ENCODE results near the gene NFYC. TPM values are rescaled to one million over a fixed set of nuclear protein-coding genes. Genes with fewer than 3 reads are reported as not detected.
A peak's percentile ranks its signal among the peaks of the same experiment; 100 is the strongest.

NFYC gene
- polyA plus RNA-seq, 12 donors = 50.9 to 81.8 (median 59.9) TPM; not detected in 1

DNA sequence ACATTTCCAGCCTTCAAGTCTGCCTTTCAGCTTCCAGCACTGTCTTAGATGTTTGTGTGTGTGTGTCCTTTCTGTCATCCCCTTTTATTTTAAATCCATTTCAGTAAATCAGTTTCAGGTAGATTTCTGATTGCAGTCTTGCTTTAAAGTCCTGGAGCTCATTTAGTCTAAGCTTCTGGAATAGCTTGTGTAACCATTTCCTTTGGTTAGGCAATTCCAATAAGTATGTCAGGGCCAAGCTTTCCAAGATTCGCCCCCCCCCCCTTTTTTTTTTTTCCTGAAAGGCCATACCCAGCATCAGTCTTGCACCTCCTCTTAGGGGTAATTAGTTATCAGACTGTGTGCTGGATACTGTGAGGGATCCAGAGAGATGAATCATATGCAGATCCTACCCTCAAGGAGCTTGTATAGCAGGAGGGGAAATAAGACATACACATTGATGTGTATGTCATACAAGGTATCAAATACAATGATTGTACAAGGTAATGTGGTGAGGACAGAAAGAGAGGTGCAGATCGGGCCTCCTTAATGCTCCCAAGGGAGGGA lies 41.3 kb downstream of the NFYC start:
- DNase-seq = no peak

- no peak for DNase-seq
Measured at GRCh38 chr1:40734882-40735628, 43.6 kb downstream of the NFYC start.

GRCh38 chr1:40736085-40736531 lies 44.6 kb downstream of the NFYC start:
- no peak for DNase-seq

DNA sequence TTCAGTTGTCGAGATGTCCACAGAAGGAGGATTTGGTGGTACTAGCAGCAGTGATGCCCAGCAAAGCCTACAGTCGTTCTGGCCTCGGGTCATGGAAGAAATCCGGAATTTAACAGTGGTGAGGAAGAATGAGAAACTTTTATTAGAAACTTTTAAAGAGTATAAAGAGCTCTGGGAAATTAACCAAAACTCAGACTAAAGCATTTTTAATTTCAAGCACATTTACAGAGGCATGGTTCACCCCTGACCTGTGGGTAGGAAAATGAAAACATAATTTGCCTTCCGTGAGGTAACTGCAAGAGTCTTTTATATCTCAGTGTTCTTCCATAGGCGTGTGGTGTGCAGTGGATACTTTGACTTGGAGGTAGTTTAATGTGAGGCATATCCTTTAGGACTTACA lies 47.3 kb downstream of the NFYC start:
- DNase-seq = no peak

DNA sequence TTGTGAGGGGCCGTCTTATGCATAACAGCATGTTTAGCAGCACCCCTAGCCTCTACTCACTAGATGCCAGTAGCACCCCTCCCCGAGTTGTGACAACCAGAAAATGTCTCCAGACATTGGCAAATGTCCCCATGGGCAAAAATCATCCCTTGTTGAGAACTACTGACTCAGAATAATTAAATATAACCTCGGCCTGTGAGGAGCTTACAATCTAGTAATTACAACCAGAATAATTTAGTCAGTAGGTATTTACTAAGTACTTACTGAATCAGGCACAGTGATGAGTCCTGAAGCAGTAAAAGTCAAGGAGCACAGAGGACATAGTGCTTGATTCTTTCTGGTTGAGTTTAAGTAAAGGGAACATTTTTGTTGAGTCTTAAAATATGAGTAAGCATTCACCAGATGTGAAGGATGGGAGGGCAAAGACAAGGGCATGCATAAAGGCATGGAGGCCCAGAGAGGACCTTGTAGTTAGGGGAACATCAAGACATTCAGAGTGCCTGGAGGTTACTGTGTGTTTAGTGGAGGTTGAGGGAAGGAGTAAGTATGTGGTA lies 48.0 kb downstream of the NFYC start:
- no peak for DNase-seq

- DNase-seq = no peak
Measured at GRCh38 chr1:40740039-40740996, 48.8 kb downstream of the NFYC start.

- DNase-seq = no peak
Measured at GRCh38 chr1:40740997-40741736, 49.7 kb downstream of the NFYC start.

DNA sequence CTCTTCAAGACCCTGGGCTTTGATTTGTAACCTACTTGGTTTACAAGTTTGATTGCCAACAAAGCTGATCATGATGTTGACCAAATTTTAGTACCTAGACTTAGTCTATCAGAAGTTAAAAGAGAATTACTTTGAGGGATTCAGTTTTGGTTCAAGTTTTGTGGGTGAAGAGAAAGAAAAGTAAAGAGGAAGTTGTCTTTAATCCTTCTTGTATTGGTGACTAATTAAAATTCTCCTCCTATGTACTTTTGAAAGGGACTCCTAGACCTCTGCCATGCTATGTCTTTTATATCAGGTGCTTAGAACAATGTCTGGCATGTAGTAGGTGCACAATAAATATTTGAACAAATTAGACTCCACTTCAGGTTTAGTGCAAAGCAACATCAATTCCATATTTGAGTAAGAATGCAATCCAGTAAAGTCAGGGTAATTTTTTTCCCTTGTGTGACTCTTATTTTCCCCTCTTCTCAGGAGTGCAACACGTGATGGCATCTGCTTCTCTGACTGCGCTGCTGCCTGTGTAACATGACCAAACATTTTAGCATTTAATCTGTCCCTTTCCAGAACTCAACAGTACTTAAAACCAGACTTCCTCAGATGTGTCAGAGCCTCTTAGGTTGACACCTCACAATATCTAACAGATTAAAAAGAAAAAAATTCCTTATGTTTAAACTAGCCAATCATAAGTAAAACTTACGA lies 51.0 kb downstream of the NFYC start:
- peak; percentile 28 for DNase-seq

- DNase-seq = no peak
Measured at GRCh38 chr1:40743452-40743851, 51.9 kb downstream of the NFYC start.

DNA sequence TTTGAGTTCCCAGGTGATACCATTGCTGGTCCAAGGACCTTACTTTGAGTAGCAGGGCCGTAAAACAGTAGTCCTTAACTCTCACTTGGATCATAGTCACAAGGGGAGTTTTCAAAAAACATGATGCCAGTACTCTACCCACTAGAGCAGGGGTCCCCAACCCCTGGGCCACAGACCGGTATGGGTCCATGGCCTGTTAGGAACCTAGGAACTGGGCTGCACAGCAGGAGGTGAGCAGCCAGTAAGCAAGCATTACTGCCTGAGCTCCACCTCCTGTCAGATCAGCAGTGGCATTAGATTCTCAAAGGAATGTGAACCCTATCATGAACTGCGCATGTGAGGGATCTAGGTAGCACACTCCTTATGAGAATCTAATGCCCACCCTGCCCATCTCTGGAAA lies 52.4 kb downstream of the NFYC start:
- DNase-seq = no peak

- DNase-seq = no peak
Measured at GRCh38 chr1:40745176-40745575, 53.7 kb downstream of the NFYC start.

- DNase-seq = no peak
Measured at GRCh38 chr1:40746344-40747090, 55.0 kb downstream of the NFYC start.

GRCh38 chr1:40748841-40749718 lies 57.6 kb downstream of the NFYC start:
- no peak for DNase-seq

DNA sequence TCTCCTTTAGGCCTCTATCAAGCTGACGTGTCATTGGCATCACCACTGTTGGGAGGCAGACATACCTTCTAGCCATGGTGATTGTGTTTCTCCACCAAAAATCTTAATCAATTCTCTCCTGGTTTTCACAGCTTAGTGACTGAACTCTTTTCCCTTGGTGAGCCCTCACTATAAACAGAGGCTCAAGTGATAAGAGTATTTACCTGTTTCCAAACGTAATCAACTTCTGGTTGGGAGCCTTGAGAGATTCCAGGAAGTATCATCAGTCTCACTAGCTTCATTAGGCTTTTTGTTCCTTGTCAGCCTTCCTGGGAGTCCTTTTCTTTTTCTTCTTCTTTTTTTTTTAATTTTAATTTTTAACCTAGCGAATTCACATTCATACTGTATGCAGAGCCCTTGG lies 58.3 kb downstream of the NFYC start:
- no peak for DNase-seq

- no peak for DNase-seq
Measured at GRCh38 chr1:40750451-40750908, 59.0 kb downstream of the NFYC start.

DNA sequence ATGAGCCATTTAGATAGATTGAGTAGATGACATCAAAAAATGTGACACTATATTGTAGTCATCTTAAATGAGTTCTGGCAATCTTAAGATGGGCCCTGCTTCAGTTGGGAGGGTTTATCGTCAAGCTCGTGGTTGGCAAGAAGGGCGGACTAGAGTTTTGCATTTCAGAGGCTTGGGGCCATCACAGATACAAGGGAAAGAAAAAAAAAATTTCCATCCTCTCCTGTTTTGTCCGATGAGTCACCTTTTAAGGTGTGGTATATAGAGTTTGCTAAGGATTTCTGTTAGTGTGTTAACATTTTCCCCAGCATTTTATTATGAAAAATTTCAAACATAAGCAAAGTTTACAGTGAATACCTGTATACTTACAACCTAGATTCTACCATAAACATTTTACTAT lies 60.3 kb downstream of the NFYC start:
- no peak for DNase-seq

GRCh38 chr1:40753142-40753882 lies 61.8 kb downstream of the NFYC start:
- no peak for DNase-seq

GRCh38 chr1:40754201-40754600 lies 62.7 kb downstream of the NFYC start:
- no peak for DNase-seq
